GM23248 (cell line): ENCODE results near the gene RNASET2.

Source experiments
- EZH2 ChIP-seq: fragments of 200-600 bp; sonication (generic); IDR thresholded peaks from 2 replicates; pipeline ENCODE4 v1.6.1; 2018; ENCODE audit warnings: antibody characterized with exemption, mild to moderate bottlenecking; ENCODE audit not compliant: insufficient read depth, poor library complexity, severe bottlenecking
- EZH2phosphoT487 ChIP-seq: fragments of 200-600 bp; sonication (generic); IDR thresholded peaks from 2 replicates; pipeline ENCODE4 v1.6.1; 2018; ENCODE audit warnings: antibody characterized with exemption, moderate library complexity, mild to moderate bottlenecking, low read depth; ENCODE audit not compliant: insufficient read depth

- TF ChIP-seq EZH2 (no peak), EZH2phosphoT487 (no peak)
Observed at GRCh38 chr6:166957805-166958076, 1.4 kb upstream of the RNASET2 start.
